GM18868 (cell line): ENCODE measurements around the gene TSEN2.
"Not testable (repeated sequence)": the region's sequence is repeated elsewhere in the genome, so short reads cannot be mapped to it uniquely, and the experiment has no call there.

Experiments
- ATAC-seq: cut with Tn5 transposase; IDR thresholded peaks from one replicate; pipeline ENCODE4 v1.9.1; 2021; ENCODE audit warnings: mild to moderate bottlenecking, moderate library complexity; ENCODE audit not compliant: unreplicated experiment

Gene TSEN2

GRCh38 chr3:12501360-12502020 is 17.2 kb downstream of the TSEN2 start:
- no peak for ATAC-seq

DNA sequence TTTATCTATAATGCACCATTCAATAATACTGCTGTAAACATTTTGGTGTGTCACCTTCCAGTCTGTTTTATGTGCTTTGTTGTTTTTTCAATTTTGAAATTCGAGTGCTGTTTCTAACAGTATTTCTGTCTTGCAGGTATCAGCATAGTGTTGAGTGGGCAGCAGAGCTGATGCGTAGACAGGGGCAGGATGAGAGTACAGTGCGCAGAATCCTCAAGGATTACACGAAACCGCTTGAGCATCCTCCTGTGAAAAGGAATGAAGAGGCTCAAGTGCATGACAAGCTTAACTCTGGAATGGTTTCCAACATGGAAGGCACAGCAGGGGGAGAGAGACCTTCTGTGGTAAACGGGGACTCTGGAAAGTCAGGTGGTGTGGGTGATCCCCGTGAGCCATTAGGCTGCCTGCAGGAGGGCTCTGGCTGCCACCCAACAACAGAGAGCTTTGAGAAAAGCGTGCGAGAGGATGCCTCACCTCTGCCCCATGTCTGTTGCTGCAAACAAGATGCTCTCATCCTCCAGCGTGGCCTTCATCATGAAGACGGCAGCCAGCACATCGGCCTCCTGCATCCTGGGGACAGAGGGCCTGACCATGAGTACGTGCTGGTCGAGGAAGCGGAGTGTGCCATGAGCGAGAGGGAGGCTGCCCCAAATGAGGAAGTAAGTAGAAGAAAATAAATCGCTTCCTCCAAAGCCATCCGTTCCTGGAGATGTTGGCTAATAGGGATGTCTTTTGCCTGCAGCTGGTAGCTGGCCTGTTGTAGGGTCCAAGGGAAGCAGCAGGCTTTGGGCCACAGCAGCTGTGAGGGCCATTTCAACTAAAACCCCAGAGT is 19.1 kb downstream of the TSEN2 start:
- no peak for ATAC-seq

DNA sequence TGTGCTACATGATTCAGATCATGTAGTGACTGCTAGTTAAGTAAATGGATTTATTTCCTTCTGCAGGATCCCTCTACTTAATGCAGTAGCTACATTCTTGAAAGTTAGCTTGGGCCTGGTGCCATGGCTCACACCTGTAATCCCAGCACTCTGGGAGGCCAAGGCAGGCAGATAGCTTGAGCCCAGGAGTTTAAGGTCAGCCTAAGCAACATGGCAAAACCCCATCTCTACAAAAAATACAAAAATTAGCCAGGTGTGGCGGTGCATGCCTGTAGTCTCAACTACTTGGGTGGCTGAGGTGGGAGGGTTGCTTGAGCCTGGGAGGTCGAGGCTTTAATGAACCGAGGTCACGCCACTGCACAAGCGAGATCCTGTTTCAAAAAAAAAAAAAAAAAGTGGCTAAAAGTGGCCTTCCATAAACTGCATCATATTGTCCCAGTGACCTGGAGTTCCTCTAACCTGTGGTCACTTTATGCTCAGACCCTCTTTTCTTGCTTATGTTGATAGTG is 22.0 kb downstream of the TSEN2 start:
- ATAC-seq, result no peak

- no peak for ATAC-seq
These were observed 23.5 kb downstream of the TSEN2 start for GRCh38 chr3:12507591-12508281.

DNA sequence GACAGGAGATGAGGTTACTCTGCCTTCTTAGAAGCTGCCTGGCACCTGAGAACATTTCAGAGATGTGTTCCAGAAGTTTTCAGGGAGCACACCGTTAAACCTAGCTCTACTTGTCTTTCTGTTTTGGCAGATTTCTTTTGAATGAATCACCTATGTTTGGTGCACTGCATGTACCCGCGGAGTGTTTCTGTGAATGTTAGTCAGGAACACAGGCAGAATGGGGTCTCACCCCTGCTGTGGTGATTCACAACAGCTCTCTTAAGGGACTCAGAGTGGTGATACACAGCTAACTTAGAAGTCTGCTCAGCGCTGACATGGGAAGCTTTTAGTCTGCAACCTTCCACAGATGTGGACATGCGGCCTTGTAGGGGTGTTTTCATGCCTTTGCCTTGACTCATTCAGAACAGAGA is 24.0 kb downstream of the TSEN2 start:
- no peak for ATAC-seq

- ATAC-seq, result no peak
These were observed 25.2 kb downstream of the TSEN2 start for GRCh38 chr3:12509466-12509865.

DNA sequence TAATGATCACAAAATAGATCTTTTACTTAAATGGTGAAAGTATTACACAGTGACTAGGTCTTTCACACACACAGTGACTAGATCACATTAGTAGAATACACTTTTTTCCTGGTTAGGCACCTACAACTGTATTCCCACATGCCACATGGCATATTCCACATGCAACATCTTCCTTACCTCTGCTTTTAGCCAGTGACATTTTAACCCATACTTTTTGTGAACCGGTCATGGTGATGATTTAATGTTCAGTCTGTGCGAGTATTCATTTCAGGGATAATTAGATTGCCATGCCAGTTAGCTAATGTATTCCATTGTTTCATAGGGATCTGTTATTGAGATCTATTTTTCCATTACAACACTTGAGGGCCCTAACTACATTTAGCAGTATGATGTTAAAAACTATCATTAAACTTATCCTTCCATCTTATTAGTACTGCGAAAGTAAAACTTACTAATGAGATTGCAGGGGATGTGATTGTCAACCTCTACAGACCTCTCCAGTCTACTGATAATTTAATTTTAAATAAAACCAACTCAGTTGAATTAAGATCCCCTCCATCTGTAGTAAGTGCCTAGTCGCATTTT is 28.3 kb downstream of the TSEN2 start:
- ATAC-seq, result no peak

- no peak for ATAC-seq
These were observed 29.6 kb downstream of the TSEN2 start for GRCh38 chr3:12513694-12514446.

DNA sequence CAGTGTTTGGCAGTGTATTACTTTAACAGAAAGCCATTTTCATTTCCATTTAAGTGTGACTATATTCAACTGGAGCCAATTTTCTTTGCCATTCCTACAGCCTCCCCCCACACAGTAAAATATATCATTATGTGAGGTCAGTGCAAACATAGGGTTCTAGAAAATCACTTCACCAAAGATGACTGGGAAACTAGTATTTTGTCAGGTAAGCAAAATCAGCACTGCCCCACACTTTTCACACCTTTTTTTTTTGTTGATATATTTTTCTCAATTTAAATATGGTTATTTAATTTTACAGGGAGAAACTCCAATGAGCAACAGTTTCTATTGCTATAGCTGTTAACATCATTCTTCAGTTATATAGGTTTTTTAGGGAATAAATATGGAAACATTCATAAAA is 31.4 kb downstream of the TSEN2 start:
- ATAC-seq, result no peak

- no peak for ATAC-seq
These were observed 32.6 kb downstream of the TSEN2 start for GRCh38 chr3:12516873-12517272.

GRCh38 chr3:12518261-12519028 is 34.2 kb downstream of the TSEN2 start:
- ATAC-seq, result no peak

- ATAC-seq, result no peak
These were observed 36.7 kb downstream of the TSEN2 start for GRCh38 chr3:12521010-12521409.

DNA sequence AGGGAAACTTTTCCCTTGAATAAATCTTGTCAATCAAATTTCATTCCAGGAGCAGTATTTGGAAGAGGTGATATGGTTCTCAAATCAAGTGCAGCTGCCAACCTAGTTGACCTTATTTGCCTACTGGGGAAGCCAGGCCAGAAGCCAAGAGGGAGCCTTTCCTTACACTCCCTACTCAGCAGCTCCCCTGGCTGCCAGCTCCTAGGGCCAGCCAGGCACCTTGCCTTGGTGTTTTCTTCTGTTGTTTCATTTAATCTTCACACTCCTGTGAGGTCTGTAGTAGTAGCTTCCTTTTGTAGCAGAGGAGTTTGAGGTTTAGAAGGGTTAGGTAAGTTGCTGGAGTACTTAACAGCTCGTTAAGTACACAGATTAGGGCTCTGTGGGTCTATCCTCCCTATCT is 38.4 kb downstream of the TSEN2 start:
- ATAC-seq, result no peak

DNA sequence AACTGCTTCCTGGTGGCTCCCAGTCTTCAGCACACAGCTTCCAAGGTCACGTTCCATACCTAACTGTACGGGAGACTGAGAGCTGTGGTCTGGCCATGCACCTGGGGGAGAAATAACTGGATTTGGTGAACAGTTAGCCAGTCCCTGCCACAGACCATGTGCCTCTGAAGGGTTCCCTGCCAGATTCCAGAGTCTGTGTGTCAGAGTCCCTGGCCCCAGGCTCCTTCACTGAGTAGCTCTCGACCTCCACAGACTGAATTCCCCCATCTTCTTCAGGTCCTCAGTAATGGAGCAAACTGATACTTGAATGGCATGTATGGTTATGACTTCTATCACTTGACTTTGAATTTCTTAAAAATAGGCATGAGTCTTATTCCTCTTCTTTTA is 43.5 kb downstream of the TSEN2 start:
- no peak for ATAC-seq

GRCh38 chr3:12532182-12532581 is 47.9 kb downstream of the TSEN2 start:
- ATAC-seq, result no peak

DNA sequence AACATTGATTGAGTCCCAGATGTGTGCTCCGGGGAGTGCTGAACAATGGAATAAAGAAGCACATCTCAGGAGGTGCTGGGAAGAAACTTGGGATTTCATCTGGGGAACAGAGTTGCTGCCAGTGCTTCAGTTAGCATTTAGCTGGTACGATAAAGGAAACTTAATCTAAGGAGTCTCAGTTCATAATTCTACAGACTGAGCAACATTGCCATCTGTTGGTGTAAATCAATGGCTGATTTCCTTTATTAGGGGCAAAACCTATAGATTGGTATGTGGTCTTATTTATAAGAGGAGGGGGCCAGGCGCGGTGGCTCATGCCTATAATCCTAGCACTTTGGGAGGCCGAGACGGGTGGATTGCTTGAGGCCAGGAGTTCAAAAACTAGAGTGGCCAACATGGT is 52.1 kb downstream of the TSEN2 start:
- ATAC-seq, result no peak

DNA sequence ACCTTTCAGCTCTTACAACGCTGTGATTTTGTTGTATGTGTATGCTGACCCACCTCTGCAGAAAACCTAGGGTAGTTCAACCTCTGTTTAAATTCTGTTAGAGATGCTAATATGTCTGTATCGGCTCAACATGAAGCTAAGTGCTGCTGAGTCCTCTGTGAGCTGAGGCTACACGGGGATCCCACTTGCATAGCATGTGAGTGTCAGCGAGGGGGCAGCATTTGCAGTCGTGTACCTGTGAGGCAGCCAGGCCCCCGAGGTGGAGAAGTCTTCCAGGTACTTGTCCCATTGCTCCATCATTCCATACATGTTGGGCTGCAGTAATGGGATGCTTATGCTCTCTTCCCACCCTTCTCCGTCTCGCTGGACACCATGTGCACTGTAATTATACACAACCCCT is 57.3 kb downstream of the TSEN2 start:
- no peak for ATAC-seq

DNA sequence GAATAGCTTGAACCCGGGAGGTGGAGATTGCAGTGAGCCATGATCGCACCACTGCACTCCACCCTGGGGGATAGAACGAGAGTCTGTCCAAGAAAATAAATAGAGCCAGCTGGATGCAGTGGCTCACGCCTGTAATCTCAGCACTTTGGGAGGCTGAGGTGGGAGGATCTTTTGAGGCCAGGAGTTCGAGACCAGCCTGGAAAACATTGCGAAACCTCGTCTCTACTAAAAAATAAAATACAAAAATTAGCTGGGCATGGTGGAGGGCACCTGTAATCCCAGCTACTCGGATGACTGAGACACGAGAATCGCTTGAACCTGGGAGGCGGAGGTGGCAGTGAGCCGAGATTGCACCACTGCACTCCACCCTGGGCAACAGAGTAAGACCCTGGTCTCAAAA is 59.2 kb downstream of the TSEN2 start:
- ATAC-seq, result not testable (repeated sequence)

DNA sequence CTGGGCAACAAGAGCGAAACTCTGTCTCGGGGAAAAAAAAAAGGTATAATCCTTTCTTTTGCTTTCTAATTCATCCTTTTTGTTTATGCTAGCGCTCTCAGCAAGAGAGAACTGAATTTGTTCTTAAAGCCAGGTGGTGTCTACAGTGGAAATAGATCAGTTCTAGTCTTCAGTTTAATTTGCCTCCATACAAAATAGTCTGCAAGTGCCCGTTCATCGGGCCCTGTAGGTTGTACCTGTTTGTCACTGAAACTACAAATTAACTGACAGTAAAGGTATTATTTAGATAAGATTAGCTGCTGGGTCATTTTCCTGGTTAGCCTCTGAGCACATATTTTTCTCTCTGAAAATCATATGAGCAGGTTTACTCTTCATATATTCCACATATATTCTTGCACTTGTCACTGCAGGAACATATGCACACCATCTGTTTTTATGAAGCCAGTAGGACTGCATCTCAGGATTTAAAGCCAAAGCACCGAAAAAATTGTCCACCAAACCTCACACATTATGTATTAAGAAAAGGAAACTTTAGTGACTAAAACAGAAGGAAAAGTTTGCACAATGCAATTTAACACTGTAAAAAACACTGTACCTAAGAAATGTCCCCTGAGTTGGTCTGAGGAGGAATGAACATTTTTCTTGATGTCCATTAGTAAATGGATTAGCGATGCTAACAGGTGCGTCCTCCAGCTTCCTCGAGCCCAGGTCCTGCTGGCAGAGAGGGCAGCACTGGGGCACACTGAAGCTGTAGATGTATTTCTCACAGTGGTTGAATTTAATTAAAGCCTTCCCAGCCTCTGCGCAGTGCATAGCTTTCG is 60.6 kb downstream of the TSEN2 start:
- ATAC-seq, result no peak
